GM18873 (cell line): ENCODE results near the gene ELAVL1.
"Not testable (repeated sequence)": the region's sequence is repeated elsewhere in the genome, so short reads cannot be mapped to it uniquely, and the experiment has no call there.

Experiments used
- ATAC-seq: cut with Tn5 transposase; IDR thresholded peaks from one replicate; pipeline ENCODE4 v1.9.1; 2021; ENCODE audit warnings: mild to moderate bottlenecking, moderate library complexity, moderate number of reproducible peaks; ENCODE audit not compliant: unreplicated experiment, low FRiP score

Gene ELAVL1

DNA sequence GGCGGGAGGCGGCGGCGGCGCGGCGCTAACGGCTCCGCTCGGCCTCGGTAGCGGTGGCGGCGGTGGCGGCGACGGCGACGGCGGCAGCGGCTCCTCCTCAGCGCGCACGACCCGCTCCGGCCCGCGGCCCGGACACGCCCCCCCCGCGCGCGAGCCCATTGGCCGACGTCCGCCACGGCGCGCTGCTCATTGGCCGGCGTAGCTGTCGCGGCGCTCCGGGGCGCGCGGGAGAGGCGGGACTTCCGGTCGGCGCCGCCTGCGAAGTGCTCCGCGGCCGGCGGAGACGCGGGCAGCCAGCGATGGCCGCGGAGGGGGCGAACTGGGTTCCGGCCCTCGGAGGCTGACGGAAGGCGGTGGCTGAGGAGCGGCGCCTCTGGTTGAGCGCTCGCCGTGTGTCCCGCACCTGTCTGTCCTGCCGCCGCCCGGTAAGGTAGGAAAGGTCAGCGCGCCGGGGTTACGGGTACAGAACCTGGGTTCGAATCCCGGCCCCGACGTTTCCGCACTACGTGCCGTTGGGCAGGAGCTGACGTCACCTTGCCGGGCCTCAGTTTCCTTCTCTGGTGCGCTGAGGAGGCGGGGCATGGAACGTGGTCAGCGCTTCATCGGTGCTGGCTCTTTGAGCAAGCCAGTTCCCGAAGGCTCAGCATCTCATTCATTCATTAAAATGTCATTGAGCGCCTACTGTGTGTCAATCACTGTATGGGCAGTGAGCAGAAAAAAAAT lies at the start of gene ELAVL1:
TSS of gene ELAVL1 (minus strand) at position 108 of the 723 bp plus-strand sequence. CDS start 13,826 bp downstream, outside the sequence.
- ATAC-seq: peak; percentile 37

DNA sequence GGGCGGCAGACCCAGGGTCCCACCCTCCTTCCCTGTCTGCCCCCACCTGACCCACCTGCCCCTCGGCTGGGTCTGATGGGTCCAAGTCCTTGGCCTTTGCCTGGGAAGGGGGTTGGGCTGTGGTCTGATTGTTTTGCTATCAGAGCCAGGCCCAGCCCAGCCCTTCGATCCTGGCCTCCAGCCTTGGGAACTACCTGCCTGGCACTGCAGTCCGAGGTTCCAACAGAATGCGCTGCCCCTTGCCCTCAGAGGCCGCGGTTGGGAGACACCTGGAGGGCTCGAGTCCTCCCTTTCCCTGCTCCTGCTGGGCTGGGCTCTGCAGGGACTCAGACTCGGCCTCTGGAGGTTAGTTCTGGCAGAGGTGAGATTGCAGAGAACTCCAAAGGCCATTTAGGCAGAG lies 48.7 kb upstream of the ELAVL1 start:
- ATAC-seq: no peak

DNA sequence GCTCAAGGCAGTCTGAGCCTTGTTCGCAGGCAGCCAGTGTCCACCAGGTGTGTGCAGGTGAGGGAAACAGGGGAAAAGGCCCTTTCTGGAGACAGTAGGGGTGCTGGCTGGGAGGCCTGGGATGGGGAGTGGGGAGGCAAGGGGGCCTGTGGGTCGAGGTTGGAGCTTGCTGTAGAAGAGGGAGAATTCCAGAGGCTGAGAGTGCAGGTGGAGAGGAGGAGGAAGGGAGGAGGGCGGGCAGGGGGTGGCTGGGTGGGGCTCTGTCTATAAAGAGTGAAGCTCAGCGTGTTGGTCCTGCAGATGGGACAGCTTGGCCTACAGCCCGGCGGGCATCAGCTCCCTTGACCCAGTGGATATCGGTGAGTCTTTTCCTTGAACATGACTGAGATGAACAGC lies 47.0 kb upstream of the ELAVL1 start, which contains the start of gene CCL25:
TSS of gene CCL25 (plus strand) at position 297 of the 396 bp plus-strand sequence. CDS start 290 bp downstream, outside the sequence.
- no peak for ATAC-seq

DNA sequence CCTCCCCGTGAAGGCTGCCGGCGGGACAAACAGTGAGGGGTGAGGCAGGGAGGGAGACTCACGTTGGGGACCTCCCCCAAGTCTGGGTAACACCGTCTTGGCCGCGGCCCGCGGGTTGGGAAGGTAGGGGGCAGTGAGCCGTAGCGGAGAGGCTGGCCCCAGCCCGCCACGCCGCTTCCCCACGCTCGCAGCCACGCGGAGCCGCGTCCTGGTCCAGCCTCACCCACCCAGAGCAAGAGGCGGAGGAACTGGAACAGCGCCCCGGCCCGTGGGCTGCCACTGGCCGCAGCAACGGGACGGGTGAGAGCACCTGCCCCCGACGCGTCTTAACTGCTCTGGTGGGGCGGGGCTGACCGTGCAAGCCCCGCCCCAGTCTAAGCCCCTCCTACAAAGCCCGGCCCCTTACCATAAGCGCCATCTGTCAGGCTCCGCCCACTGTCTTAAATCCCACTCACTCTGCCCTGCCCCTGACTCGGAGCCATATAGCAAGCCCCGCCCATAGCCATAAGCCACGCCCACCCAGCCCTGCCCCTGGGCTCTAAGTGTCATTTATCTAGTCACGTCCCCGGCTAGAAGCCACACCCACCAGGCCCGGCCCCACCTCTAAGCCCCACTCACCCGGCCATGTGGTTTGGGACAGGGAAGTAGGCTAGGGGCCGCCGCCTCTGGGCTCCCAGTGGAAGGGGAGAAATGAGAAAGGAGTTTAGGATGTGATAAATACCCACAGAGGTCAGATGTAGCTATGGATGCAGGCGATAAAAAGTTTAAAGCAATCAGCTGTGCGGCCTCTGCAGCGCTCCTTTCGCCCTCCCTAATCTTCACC lies 45.0 kb upstream of the ELAVL1 start:
- peak; percentile 68 for ATAC-seq

DNA sequence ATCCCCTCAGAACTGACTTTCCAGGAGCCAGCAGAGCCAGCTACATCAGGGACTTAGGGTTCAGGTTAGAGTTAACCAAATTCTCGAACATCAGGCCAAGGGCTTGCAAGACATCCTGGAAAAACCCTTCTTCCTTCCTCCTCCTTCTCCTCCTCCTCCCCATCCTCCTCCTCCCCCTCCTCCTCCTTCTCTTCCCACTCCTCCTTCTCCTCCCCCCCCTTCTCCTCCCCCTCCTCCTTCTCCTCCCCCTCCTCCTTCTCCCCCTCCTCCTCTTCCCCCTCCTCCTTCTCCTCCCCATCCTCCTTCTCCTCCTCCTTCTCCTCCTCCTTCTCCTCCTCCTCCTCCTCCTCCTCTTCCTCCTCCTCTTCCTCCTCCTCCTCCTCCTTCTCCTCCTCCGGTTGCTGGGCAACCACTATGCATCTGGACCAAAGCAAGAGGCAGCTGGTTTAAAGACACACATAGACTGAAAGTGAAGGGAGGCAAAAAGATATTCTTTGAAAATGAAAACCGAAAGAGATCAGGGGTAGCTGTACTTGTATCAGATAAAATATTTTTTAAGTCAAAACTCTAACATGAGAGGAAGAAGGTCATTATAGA lies 41.2 kb upstream of the ELAVL1 start:
- no peak for ATAC-seq

DNA sequence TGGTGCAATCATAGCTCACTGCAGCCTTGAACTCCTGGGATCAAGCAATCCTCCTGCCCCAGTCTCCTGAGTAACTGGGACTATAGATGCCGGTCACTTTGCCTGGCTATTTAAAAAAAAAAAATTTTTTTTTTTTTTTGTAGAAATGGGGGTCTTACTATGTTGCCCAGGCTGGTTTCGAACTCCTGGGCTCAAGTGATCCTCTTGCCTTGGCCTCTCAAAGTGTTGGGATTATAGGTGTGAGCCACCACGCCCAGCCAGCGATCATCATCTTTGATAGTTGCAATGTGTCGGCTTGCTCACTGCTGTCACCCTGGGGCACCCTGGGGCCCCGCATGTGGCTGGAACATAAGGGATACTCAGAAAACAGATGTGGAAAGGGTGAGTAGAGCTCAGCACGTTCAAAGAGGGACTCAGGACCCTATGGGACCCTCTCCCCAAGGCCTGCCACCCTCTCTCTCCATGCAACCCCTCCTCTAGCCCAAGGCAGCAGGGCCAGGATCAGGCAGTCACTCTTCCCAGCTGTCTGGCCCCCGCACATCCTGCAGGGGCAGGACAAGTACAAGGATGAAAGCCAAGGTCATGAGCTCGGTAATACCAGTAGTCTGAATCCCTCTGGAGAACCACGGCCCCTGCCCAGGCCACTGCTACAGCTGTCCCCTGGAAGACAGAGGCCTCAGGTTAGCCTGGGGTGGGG lies 40.6 kb upstream of the ELAVL1 start:
- no peak for ATAC-seq

DNA sequence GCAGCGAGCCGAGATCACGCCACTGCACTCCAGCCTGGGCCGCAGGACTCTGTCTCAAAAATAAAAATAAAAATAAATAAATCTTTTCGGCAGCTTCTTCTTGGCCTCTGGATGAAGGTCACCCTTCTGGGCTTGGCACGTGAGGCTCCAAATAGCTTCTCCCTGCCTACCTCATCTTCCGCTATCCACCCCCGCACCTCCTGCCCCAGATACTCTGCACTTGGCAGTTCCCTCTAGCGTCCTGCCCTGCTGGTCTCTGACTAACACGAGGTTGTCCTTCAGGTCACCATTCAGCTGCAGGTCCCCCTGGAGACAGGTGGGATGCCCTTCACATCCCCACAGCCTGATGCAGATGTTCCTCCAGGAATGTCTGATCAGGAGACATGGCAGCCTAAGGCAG lies 38.6 kb upstream of the ELAVL1 start:
- no peak for ATAC-seq

DNA sequence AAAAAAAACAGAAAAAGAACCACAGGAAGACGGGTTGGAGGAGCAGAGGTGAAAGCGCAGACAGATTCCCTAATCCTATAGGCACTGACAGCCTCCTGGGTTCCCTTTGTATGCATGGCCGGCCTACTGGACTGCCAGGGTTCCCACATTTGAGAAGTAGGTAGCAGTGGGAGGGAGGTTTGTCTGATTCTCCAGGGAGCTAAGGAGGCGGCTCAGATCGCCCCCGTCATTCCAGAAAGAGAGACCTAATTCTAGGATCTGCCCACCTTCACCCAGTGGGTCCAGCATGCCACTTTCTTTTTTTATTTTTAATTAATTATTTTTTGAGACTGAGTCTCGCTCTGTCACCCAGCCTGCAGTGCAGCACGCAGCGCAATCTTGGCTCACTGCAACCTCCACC lies 37.5 kb upstream of the ELAVL1 start:
- ATAC-seq: no peak

DNA sequence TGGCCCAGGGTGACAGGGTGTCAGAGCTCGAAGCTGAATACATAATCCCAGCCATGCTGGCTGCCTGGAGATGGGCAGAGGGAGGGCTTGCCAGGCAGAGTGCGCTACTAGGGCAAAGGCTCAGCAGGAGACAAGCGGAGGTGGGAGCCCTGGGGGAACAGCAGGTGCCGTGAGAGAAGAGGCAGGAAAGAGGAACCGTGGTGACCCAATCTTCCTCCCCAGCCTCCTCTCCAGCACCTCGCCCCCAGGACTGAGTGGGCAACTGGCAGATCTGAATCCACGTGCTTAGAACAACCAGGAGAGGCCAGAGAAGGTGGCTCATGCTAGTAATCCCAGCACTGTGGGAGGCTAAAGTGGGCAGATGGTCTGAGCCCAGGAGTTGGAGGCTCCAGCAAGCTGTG lies 36.1 kb upstream of the ELAVL1 start:
- ATAC-seq: no peak

DNA sequence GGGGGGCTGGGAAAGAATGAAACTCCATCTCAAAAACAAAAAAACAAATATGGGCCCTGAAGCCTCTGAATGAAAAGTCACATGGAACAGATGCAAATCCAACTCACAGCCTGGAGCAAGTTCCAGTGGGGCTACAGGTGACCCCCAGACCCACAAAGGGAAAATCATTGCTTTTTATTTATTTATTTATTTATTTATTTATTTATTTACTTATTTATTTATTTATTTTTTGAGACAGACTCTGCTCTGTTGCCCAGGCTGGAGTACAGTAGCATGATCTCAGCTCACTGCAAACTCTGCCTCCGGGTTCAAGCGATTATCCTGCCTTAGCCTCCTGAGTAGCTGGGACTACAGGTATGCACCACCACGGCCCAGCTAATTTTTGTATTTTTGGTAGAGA lies 33.8 kb upstream of the ELAVL1 start:
- ATAC-seq: no peak

DNA sequence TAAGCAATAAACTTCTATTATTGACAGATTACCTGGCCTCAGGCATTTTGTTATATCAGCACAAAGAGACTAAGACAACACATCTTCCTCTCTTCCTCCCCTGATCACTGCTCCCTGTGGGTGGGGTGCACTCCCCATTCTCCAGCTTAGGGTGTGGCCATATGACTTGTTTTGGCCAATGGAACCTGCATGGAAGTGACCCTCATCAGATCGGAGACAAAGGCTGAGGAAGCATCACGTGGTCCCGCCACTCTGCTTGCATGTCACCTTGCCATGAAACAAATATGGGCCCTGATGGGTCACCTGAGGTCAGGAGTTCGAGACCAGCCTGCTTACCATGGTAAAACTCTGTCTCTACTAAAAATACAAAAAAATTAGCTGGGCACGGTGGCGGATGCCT lies 33.4 kb upstream of the ELAVL1 start:
- ATAC-seq: no peak

DNA sequence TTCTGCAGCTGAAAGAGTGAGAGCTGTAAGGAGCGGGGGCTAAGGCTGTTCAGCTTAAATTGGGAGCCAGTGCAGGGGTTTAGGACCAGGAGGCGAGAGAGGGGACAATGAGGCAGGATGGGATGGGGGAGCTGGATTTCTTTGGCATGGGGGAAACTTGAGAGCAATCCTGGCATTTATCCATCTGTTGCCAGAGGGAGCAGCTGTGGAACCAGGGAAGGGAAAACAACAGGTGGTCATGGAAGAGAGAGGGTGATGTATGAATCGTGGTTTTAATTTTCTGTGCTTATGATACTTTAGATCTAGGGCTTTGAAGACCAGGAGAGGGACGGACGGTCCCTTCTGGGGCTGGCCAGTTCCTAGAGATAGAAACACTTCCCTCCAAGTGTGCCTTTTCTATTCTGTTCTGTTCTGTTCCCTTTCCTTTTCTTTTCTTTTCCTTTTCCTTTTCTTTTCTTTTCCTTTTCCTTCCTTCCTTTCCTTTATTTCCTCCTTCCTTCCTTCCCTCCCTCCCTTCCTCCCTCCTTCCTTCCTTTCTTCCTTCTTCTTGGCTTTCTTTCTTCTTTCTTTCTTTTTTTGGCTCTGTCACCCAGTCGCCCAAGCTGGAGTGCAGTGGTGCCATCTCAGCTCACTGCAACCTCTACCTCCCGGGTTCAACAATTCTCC lies 31.1 kb upstream of the ELAVL1 start:
- ATAC-seq: no peak

DNA sequence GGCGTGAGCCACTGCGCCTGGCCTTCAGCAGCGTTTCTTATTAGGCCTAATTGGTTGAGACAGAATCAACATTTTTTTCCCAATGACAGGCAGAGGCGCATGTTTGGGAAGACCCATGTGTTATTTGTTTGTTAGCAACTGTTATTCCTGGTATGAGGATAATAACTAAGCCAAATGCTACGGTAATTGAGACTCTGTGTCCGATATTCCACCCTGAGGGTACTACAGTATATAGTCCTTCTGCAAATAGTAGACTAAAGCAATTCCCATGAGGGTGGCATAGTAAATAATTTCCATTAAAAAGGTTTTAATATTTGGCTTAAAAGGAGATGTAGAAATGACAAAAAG lies 28.7 kb upstream of the ELAVL1 start:
- no peak for ATAC-seq

DNA sequence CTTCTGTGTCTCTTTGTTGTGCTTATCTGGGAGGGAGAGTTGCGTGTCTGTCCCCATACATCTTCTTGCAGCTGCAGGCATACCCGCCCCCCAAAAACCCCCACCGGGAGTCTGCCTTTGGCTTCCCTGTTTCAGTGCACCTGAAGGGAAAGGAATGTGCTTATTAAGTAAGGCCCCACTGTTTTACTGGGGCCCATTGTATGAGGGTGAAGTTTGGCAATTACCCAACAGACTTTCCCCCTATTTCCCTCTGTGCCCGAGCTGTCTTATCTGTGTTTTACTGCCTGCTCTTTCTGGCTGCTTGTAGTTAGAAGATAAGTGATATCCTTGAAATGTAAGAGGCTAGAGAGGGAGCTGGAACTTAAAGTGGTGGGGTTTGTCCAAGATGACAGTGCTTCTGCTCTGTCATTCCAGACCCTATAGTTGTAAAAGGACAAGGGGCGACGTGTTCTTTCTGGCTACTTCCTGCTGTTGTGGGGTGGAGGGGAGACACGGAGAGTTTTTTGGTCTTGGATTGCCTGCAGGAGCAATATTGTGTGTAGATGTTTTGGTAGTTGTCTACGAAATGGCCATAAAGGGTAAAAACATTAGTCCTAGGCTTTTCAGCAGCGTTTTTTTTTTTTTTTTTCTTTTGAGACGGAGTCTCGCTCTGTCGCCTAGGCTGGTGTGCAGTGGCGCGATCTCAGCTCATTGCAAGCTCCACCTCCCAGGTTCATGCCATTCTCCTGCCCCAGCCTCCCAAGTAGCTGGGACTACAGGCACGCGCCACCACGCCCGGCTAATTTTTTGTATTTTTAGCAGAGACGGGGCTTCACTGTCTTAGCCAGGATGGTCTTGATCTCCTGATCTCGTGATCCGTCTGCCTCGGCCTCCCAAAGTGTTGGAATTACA lies 28.1 kb upstream of the ELAVL1 start:
- not testable (repeated sequence) for ATAC-seq

DNA sequence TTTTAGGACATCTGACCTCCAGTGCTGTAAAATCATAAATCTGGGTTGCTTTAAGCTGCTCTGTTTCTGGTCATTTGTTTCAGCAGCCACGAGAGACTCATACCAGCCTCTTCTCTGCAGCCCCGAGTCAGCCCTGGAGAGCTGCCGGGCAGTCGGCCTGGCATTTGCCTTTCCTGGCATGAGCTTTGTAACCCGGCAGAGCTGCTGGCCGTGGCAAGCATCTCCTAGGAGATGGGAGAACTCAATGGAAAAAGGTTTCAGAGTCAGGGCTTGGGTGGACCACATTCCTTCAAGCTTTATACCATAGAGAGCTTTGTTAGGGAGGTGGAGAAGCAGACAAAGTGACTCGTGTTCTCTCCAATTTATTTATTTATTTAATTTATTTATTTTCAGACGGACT lies 25.5 kb upstream of the ELAVL1 start:
- no peak for ATAC-seq

DNA sequence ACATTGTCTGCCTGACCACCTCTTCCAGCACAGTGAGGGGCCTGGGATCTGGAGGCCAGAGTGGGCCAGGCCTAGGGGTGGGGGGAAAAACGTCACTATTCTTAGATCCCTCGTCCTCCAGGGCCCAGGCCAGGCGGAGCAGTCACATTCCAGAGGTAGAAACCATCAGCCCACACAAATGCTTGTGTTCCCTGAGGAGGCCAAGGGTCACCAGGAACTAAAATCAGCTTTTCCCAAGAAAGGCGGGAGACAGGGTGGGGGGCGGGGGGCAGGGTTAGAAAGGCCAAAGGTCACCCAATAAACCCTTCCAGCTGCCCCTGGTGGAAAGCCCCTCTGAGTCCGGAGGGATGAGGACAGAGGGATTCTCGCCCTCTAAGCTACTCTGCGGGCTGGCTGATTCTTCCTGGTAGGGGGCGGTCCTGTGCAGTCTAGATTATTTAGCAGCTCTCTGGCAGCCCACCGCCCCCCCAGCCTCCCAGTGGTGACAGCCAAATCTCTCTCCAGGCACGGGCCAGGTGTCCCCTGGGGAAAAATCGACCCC lies 23.6 kb upstream of the ELAVL1 start:
- ATAC-seq: no peak

DNA sequence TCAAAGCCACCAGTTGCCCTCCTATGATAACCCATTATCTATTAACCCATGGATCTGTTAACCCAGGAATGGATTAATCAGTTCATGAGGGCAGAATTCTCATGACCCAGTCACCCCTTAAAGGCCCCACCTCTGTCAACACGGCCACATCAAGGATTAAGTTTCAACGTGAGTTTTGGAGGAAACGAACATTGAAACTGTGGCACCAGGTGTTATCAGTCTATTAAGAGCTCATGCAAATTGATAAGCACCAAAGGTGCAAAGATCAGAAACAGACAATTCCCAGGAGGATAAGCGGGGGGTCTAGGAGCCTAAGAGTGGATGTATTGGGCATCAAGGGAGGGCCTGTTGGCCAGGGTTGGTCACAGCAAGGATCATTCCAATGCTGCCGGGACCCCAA lies 19.9 kb upstream of the ELAVL1 start:
- ATAC-seq: no peak

DNA sequence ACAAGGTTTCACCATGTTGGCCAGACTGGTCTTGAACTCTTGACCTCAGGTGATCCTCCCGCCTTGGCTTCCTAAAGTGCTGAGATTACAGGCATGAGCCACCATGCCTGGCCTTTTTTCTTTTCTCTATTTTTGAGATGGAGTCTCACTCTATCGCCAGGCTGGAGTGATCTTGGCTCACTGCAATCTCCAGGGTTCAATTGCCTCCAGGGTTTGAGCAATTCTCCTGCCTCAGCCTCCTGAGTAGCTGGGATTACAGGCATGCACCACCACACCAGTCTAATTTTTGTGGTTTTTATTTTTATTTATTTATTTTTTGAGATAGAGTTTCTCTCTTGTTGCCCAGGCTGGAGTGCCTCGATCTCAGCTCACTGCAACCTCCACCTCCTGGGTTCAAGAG lies 18.8 kb upstream of the ELAVL1 start:
- ATAC-seq: not testable (repeated sequence)

DNA sequence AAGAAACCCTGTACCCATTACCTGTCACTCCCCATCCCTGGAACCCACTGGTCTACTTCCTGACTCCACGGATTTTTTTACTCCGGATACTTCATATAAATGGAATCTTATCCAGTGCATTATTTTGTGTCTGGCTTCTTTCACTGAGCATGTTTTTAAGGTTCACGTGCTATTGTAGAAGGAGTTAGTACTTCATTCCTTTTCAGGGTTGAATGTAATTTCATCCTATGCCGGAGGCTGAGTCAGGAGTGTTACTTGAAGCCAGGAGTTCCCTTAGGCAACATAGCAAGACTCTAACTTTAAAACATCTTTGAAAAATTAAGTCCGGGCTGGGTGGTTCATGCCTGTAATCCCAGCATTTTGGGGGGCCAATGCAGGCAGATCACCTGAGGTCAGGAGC lies 17.9 kb upstream of the ELAVL1 start:
- ATAC-seq: no peak
